Endothelial cell (in vitro differentiated cells): ENCODE data around the gene DRAP1. TPM values are rescaled to one million over a fixed set of nuclear protein-coding genes. Genes with fewer than 3 reads are reported as not detected.
A peak's percentile ranks its signal among the peaks of the same experiment; 100 is the strongest.

Experiments
- DNase-seq: peaks from one replicate; pipeline ENCODE4 v3.0.0; 2021; ENCODE audit warnings: low spot score
- H3K27ac Mint-ChIP-seq: one replicate; pipeline ENCODE4 v1.8.0; 2021; ENCODE audit warnings: mixed read lengths, inconsistent platforms; ENCODE audit not compliant: unreplicated experiment
- H3K27me3 Mint-ChIP-seq: one replicate; pipeline ENCODE4 v1.8.0; 2021; ENCODE audit warnings: mild to moderate bottlenecking, moderate library complexity, mixed read lengths, inconsistent platforms; ENCODE audit not compliant: unreplicated experiment
- H3K36me3 Mint-ChIP-seq: one replicate; pipeline ENCODE4 v1.8.0; 2021; ENCODE audit warnings: mild to moderate bottlenecking, low read depth, mixed read lengths, inconsistent platforms; ENCODE audit not compliant: unreplicated experiment
- H3K4me1 Mint-ChIP-seq: one replicate; pipeline ENCODE4 v1.8.0; 2021; ENCODE audit warnings: mild to moderate bottlenecking, mixed read lengths, inconsistent platforms; ENCODE audit not compliant: unreplicated experiment
- H3K4me3 Mint-ChIP-seq: one replicate; pipeline ENCODE4 v1.8.0; 2021; ENCODE audit warnings: mild to moderate bottlenecking, mixed read lengths, inconsistent platforms; ENCODE audit not compliant: unreplicated experiment
- H3K9me3 Mint-ChIP-seq: one replicate; pipeline ENCODE4 v1.8.0; 2021; ENCODE audit warnings: mixed read lengths, inconsistent platforms; ENCODE audit not compliant: unreplicated experiment
- CTCF ChIP-seq: fragments of 200-600 bp; sonication (generic); IDR thresholded peaks from one replicate; pipeline ENCODE4 v1.5.0; 2021; ENCODE audit warnings: antibody characterized with exemption; ENCODE audit not compliant: unreplicated experiment
- total RNA-seq: library from RNA; stranded (reverse); fragmentation: NEBNext Ultra II Directional; extraction: Animal tissue kit (Norgen Biotek cat#: 25700); gene quantifications from one replicate; pipeline ENCODE4 v1.2.1, GENCODE V29; 2021; ENCODE audit not compliant: unreplicated experiment

The DRAP1 gene
- total RNA-seq, 1 donor from 2014 or later, result 79.6 TPM

- H3K27ac Mint-ChIP-seq, result peak overlapping the region; percentile 48
- H3K27me3 Mint-ChIP-seq, result peaks cover 7% of the 10 kb centered on the region
- no peak for DNase-seq
- no peak for TF ChIP-seq CTCF
- peaks cover 5% of the 10 kb centered on the region for H3K36me3 Mint-ChIP-seq
- H3K4me1 Mint-ChIP-seq, result peaks cover 9% of the 10 kb centered on the region
- no peaks in the 10 kb centered on the region for H3K9me3 Mint-ChIP-seq
- H3K4me3 Mint-ChIP-seq, result peak overlapping the region; percentile 78
Measured at GRCh38 chr11:65916391-65916790, 2.8 kb upstream of the DRAP1 start.

GRCh38 chr11:65917077-65917433, 2.2 kb upstream of the DRAP1 start:
- H3K27ac Mint-ChIP-seq, result no peak overlapping the region
- H3K4me1 Mint-ChIP-seq, result peaks cover 9% of the 10 kb centered on the region
- peaks cover 5% of the 10 kb centered on the region for H3K36me3 Mint-ChIP-seq
- peaks cover 7% of the 10 kb centered on the region for H3K27me3 Mint-ChIP-seq
- DNase-seq, result no peak
- H3K4me3 Mint-ChIP-seq, result peak overlapping the region; percentile 78
- no peaks in the 10 kb centered on the region for H3K9me3 Mint-ChIP-seq
- TF ChIP-seq CTCF, result no peak

DNA sequence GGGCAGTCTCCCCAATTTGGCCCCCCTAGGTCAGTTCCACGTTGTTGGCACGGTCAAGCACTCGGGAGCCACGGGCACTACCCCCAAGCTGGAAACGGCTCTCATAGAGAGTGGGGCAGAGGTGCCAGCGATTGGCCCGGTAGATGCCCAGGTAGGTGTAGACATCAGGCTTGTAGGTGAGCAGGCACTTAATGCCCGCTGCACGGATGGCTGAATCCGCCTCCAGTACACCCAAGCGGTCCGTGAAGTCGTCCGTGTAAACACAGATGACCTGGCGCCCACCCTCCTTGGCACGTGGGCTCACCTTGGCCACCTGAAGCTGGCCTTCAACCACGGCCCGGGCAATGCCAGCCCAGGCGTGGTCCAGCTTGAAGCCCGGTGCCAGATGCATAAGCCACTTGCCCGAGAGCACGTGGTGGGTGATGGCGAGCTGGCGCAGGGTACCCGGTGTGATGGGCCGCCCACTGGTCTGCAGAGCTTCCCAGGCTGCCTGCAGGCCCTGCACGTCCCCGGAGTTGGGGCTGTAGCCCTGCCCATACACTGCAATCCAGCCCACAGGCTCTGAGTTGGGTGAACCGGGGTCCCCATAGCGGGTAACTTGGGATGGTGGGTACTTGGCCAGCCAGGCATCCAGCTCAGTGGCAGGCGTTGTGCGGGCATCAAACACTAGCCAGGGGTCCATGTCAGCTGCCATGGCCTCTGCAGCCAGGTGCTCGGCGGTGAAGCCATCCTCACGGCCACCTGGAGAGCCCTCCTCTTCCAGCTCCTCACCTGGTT, 1.6 kb upstream of the DRAP1 start:
- peaks cover 7% of the 10 kb centered on the region for H3K27me3 Mint-ChIP-seq
- H3K4me1 Mint-ChIP-seq, result peaks cover 9% of the 10 kb centered on the region
- DNase-seq, result no peak
- H3K36me3 Mint-ChIP-seq, result peaks cover 11% of the 10 kb centered on the region
- H3K27ac Mint-ChIP-seq, result no peak overlapping the region
- H3K4me3 Mint-ChIP-seq, result peak overlapping the region; percentile 92
- TF ChIP-seq CTCF, result no peak
- no peaks in the 10 kb centered on the region for H3K9me3 Mint-ChIP-seq

DNA sequence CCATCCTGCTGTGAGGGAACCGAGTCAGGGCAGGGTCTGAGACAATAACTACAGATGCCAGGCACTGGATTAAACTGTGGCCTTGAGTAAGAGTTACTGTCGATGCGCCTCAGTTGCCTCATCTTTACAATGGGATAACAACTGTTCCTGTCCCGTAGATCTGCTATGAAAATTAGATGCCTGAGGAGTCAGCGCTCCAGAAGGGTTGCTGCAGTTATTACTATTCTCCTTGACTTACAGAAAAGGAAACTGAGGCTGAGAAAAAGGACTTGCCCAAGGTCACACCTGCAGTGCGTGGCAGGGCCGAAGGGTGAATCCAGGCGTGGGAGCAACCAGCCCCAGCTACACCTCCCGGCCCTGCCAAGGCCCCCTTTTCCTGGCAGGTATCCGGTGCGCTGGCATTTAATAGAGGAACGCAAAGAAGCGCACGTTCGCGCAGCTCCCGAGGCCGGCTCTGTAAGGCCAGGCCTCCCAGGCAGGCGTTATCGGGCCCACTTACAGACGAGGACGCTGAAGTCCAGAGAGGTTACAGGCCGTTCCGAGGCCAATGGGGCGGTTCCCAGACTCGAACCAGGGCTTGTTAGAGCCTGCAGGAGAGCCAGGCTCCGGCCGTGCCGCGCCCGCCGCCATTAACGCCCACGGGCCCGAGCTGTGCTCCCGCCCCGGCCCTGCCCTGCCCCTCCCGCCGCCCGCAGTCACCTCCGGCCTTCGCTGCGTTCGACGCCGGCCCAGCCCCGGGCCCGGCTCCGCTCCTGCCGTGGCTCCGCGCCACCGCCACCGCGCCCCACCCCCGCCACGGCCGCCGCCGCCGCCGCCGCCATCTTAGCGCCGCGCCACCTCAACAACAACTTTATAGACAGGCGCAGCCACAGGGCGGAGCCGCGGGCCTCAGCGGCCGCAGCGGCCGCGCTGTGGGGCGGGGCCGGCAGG, 750 bp upstream of the DRAP1 start, which contains the start of gene C11orf68:
Gene C11orf68, minus strand, starts transcription at position 852 of the 930 bp plus-strand sequence. Its CDS starts 31 bp downstream, at position 821.
- no peak for TF ChIP-seq CTCF
- Mint-ChIP-seq H3K9me3 (no peaks in the 10 kb centered on the region), H3K27ac (peak within 1 kb of the TSS; percentile 72), H3K27me3 (peaks cover 7% of the 10 kb centered on the region), H3K4me3 (peak within 1 kb of the TSS; percentile 92), H3K36me3 (peaks cover 13% of the 10 kb centered on the region), H3K4me1 (peaks cover 9% of the 10 kb centered on the region)
- no peak for DNase-seq
